SK-N-MC (cell line): Measurements from ENCODE around the gene DNAH5.

ENCODE experiments used
- EZH2 ChIP-seq: fragments of 200-600 bp; sonication (generic); IDR thresholded peaks from one replicate; pipeline ENCODE4 v1.6.1; 2017; ENCODE audit warnings: antibody characterized with exemption
- FOXP2 ChIP-seq: optimal IDR thresholded peaks from 2 replicates; pipeline ENCODE3; 2011; ENCODE audit warnings: mild to moderate bottlenecking, moderate library complexity; ENCODE audit not compliant: insufficient read depth; ENCODE audit errors: extremely low read length, control extremely low read depth
- POLR2AphosphoS5 ChIP-seq: IDR thresholded peaks from 2 replicates; pipeline ENCODE4 v1.6.1; 2012; ENCODE audit warnings: mild to moderate bottlenecking, low read depth, low read length, borderline replicate concordance

DNA sequence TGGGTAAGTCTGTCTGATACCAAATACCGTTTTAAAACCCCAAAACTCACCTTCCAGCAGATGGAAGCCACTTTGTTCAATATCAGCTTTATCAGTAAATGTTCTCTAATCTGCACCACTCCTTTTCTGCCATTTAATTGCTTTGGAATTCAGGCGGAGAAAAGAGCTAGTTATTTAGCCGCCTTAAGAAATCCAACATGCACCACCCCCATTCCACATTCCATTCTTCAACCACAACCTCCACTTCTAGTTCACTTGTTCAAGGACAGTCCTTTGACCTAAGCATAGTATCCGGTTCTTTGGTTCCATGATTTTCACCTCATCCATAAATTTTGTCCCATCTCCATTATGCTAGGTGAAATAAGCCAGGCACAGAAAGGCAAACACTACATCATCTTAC lies 240.1 kb downstream of the DNAH5 start:
- TF ChIP-seq EZH2 (no peak), POLR2AphosphoS5 (no peak), FOXP2 (no peak)
